ENCODE results near the gene TEX261.

Gene TEX261

GRCh38 chr2:70974592-70974991 is 20.1 kb downstream of the TEX261 start:
- Mint-ChIP-seq H3K27ac (ENCODE audit: low read depth) (peak overlapping the region; percentile 10), H3K4me1 (peaks cover 17% of the 10 kb centered on the region), H3K9me3 (no peaks in the 10 kb centered on the region), H3K27me3 (no peaks in the 10 kb centered on the region), H3K4me3 (no peak overlapping the region), H3K36me3 (ENCODE audit: insufficient read depth) (peaks cover 6% of the 10 kb centered on the region)
- DNase-seq (ENCODE audit: low spot score in 2 of 2) (no peak), ATAC-seq (replicated peaks; ENCODE audit: extremely low read depth, poor library complexity, severe bottlenecking) (no peak)

GRCh38 chr2:70967189-70967588 is 27.5 kb downstream of the TEX261 start:
- no peak overlapping the region for H3K27ac Mint-ChIP-seq (ENCODE audit: low read depth)
- DNase-seq (ENCODE audit: low spot score in 2 of 2), result no peak
- no peak for ATAC-seq (replicated peaks; ENCODE audit: extremely low read depth, poor library complexity, severe bottlenecking)
- H3K4me1 Mint-ChIP-seq, result peaks cover 9% of the 10 kb centered on the region
- no peak overlapping the region for H3K4me3 Mint-ChIP-seq
- peaks cover 2% of the 10 kb centered on the region for H3K36me3 Mint-ChIP-seq (ENCODE audit: insufficient read depth)
- peaks cover 26% of the 10 kb centered on the region for H3K27me3 Mint-ChIP-seq
- no peaks in the 10 kb centered on the region for H3K9me3 Mint-ChIP-seq

- Mint-ChIP-seq H3K4me1 (peaks cover 9% of the 10 kb centered on the region), H3K27me3 (peaks cover 31% of the 10 kb centered on the region), H3K4me3 (no peak overlapping the region), H3K36me3 (ENCODE audit: insufficient read depth) (peaks cover 2% of the 10 kb centered on the region), H3K27ac (ENCODE audit: low read depth) (no peak overlapping the region), H3K9me3 (no peaks in the 10 kb centered on the region)
- ATAC-seq (replicated peaks; ENCODE audit: extremely low read depth, poor library complexity, severe bottlenecking) (no peak), DNase-seq (ENCODE audit: low spot score in 2 of 2) (no peak)
These were observed 28.0 kb downstream of the TEX261 start for GRCh38 chr2:70966681-70967080.

GRCh38 chr2:70965506-70965905 is 29.2 kb downstream of the TEX261 start:
- peaks cover 43% of the 10 kb centered on the region for H3K27me3 Mint-ChIP-seq
- H3K36me3 Mint-ChIP-seq (ENCODE audit: insufficient read depth), result peaks cover 2% of the 10 kb centered on the region
- peak overlapping the region; percentile 80 for H3K4me3 Mint-ChIP-seq
- H3K27ac Mint-ChIP-seq (ENCODE audit: low read depth), result peak overlapping the region; percentile 11
- DNase-seq (ENCODE audit: low spot score in 2 of 2), result peak in 1 of 2 donors; percentile 6
- no peaks in the 10 kb centered on the region for H3K9me3 Mint-ChIP-seq
- peaks cover 9% of the 10 kb centered on the region for H3K4me1 Mint-ChIP-seq
- no peak for ATAC-seq (replicated peaks; ENCODE audit: extremely low read depth, poor library complexity, severe bottlenecking)

GRCh38 chr2:70964596-70965386 is 29.9 kb downstream of the TEX261 start:
- Mint-ChIP-seq H3K27ac (ENCODE audit: low read depth) (peak overlapping the region; percentile 11), H3K4me3 (peak overlapping the region; percentile 80)

GRCh38 chr2:70964133-70964532 is 30.5 kb downstream of the TEX261 start:
- Mint-ChIP-seq H3K9me3 (no peaks in the 10 kb centered on the region), H3K4me3 (peak overlapping the region; percentile 80), H3K27me3 (peaks cover 43% of the 10 kb centered on the region), H3K36me3 (ENCODE audit: insufficient read depth) (peaks cover 2% of the 10 kb centered on the region), H3K27ac (ENCODE audit: low read depth) (no peak overlapping the region), H3K4me1 (peaks cover 9% of the 10 kb centered on the region)
- DNase-seq (ENCODE audit: low spot score in 2 of 2), result no peak
- no peak for ATAC-seq (replicated peaks; ENCODE audit: extremely low read depth, poor library complexity, severe bottlenecking)

More at GRCh38 chr2:70964596-70965386, 29.9 kb downstream of the TEX261 start:
- Mint-ChIP-seq H3K9me3 (no peaks in the 10 kb centered on the region), H3K27me3 (peaks cover 43% of the 10 kb centered on the region), H3K4me1 (peaks cover 9% of the 10 kb centered on the region), H3K36me3 (ENCODE audit: insufficient read depth) (peaks cover 2% of the 10 kb centered on the region)
- DNase-seq (ENCODE audit: low spot score in 2 of 2) (peak; percentile 72 to 77), ATAC-seq (replicated peaks; ENCODE audit: extremely low read depth, poor library complexity, severe bottlenecking) (peak; percentile 95)

- H3K4me1 Mint-ChIP-seq, result peaks cover 14% of the 10 kb centered on the region
- no peak overlapping the region for H3K27ac Mint-ChIP-seq (ENCODE audit: low read depth)
- H3K36me3 Mint-ChIP-seq (ENCODE audit: insufficient read depth), result peaks cover 2% of the 10 kb centered on the region
- H3K27me3 Mint-ChIP-seq, result peaks cover 43% of the 10 kb centered on the region
- DNase-seq (ENCODE audit: low spot score in 2 of 2) (peak in 1 of 2 donors; percentile 8), ATAC-seq (replicated peaks; ENCODE audit: extremely low read depth, poor library complexity, severe bottlenecking) (no peak)
- H3K9me3 Mint-ChIP-seq, result no peaks in the 10 kb centered on the region
- no peak overlapping the region for H3K4me3 Mint-ChIP-seq
These were observed 31.5 kb downstream of the TEX261 start for GRCh38 chr2:70962885-70963878.

GRCh38 chr2:70962211-70962884 is 32.3 kb downstream of the TEX261 start:
- DNase-seq (ENCODE audit: low spot score in 2 of 2) (peak; percentile 6 to 8), ATAC-seq (replicated peaks; ENCODE audit: extremely low read depth, poor library complexity, severe bottlenecking) (no peak)
- Mint-ChIP-seq H3K36me3 (ENCODE audit: insufficient read depth) (peaks cover 2% of the 10 kb centered on the region), H3K4me3 (no peak overlapping the region), H3K27ac (ENCODE audit: low read depth) (no peak overlapping the region), H3K9me3 (no peaks in the 10 kb centered on the region), H3K4me1 (peaks cover 20% of the 10 kb centered on the region), H3K27me3 (peaks cover 51% of the 10 kb centered on the region)

GRCh38 chr2:70961648-70961994 is 33.1 kb downstream of the TEX261 start:
- Mint-ChIP-seq H3K4me1 (peaks cover 20% of the 10 kb centered on the region), H3K4me3 (no peak overlapping the region), H3K27me3 (peaks cover 58% of the 10 kb centered on the region), H3K9me3 (no peaks in the 10 kb centered on the region), H3K36me3 (ENCODE audit: insufficient read depth) (peaks cover 2% of the 10 kb centered on the region), H3K27ac (ENCODE audit: low read depth) (no peak overlapping the region)
- ATAC-seq (replicated peaks; ENCODE audit: extremely low read depth, poor library complexity, severe bottlenecking) (no peak), DNase-seq (ENCODE audit: low spot score in 2 of 2) (peak in 1 of 2 donors; percentile 6)

GRCh38 chr2:70960833-70961647 is 33.6 kb downstream of the TEX261 start:
- Mint-ChIP-seq H3K36me3 (ENCODE audit: insufficient read depth) (peaks cover 2% of the 10 kb centered on the region), H3K4me3 (no peak overlapping the region), H3K9me3 (no peaks in the 10 kb centered on the region), H3K27me3 (peaks cover 64% of the 10 kb centered on the region), H3K27ac (ENCODE audit: low read depth) (no peak overlapping the region), H3K4me1 (peaks cover 20% of the 10 kb centered on the region)
- ATAC-seq (replicated peaks; ENCODE audit: extremely low read depth, poor library complexity, severe bottlenecking), result no peak
- DNase-seq (ENCODE audit: low spot score in 2 of 2), result peak; percentile 6 to 12

GRCh38 chr2:70959851-70960832 is 34.5 kb downstream of the TEX261 start:
- DNase-seq (ENCODE audit: low spot score in 2 of 2), result peak; percentile 11 to 14

More at GRCh38 chr2:70959851-70960832, 34.5 kb downstream of the TEX261 start:
- Mint-ChIP-seq H3K4me1 (peaks cover 18% of the 10 kb centered on the region), H3K9me3 (no peaks in the 10 kb centered on the region), H3K4me3 (no peak overlapping the region), H3K36me3 (ENCODE audit: insufficient read depth) (peaks cover 2% of the 10 kb centered on the region), H3K27me3 (peaks cover 72% of the 10 kb centered on the region), H3K27ac (ENCODE audit: low read depth) (no peak overlapping the region)
- no peak for ATAC-seq (replicated peaks; ENCODE audit: extremely low read depth, poor library complexity, severe bottlenecking)

Data from central memory CD8-positive, alpha-beta T cell (primary cell).